Measurements from ENCODE around the gene ERFE. TPM values are rescaled to one million over a fixed set of nuclear protein-coding genes. Genes with fewer than 3 reads are reported as not detected.

Gene ERFE
- total RNA-seq, 4 donors from 2014 or later, result not detected

DNA sequence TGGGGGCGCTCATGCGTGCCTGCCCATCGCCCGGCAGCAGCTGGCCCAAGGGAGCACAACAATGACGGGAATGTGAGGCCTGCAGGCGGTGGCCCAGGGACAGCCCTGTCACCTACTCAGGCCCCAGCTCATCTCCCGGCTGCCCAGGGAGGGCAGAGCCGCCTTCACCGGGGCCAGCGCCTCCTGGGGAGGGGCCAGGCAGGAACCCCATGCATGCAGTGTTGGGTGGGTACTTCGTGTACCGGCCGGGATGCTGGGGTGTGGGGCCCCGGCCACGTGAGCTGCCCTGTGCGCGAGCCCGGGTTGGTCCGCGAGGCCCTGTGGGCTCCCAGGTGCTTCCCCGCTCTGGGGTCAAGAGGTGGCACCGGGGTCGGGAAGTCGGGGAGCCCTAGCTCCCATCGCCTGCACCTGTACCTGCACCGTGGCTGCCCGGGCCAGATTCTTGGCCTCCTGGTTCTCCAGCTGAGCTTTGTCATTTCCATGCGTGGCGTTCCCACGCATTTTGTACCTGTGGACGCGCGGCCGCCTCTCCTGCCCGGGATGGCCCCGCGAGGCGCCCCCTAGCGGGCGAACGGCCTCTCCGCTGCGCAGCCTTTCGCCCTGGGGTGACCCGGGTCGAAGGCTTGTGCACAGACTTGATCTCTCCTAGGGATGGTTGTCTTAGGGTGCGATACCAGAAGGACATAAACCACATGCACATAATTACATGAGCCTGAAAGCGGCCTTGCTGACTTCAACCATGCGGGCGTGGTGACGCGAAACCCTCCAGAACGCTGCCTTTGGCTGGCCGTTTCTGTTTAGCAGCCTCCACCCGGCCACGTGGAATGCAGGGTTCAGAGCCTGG is 19.4 kb upstream of the ERFE start:
- Histone ChIP-seq H3K27ac (no peak overlapping the region), H3K4me1 (peaks cover 38% of the 10 kb centered on the region), H3K4me3 (no peak overlapping the region), H3K9me3 (no peaks in the 10 kb centered on the region), H3K36me3 (no peaks in the 10 kb centered on the region), H3K27me3 (peaks cover 14% of the 10 kb centered on the region)
- TF ChIP-seq CTCF (IDR thresholded peaks at IDR 0.05), result peak; percentile 7 to 46
- TF ChIP-seq POLR2A (IDR thresholded peaks at IDR 0.05), result no peak
- TF ChIP-seq POLR2AphosphoS5 (IDR thresholded peaks at IDR 0.05), result no peak
- TF ChIP-seq EP300 (IDR thresholded peaks at IDR 0.05), result no peak
- no peak for DNase-seq (ENCODE audit: low spot score in 2 of 2)
- 55% methylated on average over 30 of the region's 56 CpGs for WGBS

DNA sequence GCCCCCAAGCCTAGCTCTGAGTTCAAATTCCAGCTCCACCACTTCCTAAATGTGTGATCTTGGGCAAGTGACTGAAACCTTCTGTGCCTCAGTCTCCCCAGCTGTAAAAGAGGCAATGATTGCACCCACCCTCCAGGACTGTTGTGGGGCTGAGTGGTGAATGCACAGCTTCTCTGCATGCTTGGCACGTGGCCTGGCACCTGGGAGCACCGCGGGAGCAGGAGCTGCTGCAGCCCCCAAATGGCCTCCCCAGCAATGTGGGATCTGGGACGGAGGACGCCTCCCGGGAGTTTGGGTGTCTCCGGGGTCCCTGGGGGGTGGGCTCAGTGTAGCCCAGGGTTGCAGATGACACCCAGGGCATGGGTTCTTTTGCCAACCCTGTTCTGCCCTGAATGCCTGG is 18.7 kb upstream of the ERFE start:
- Histone ChIP-seq H3K27ac (no peak overlapping the region), H3K36me3 (no peaks in the 10 kb centered on the region), H3K4me3 (no peak overlapping the region), H3K9me3 (no peaks in the 10 kb centered on the region), H3K4me1 (peaks cover 38% of the 10 kb centered on the region), H3K27me3 (peaks cover 14% of the 10 kb centered on the region)
- TF ChIP-seq POLR2AphosphoS5 (IDR thresholded peaks at IDR 0.05) (no peak), POLR2A (IDR thresholded peaks at IDR 0.05) (no peak), EP300 (IDR thresholded peaks at IDR 0.05) (no peak), CTCF (IDR thresholded peaks at IDR 0.05) (no peak)
- DNase-seq (ENCODE audit: low spot score in 2 of 2), result no peak
- WGBS, result 87% methylated on average over 3 of the region's 7 CpGs

- H3K27me3 ChIP-seq, result peaks cover 14% of the 10 kb centered on the region
- no peak for DNase-seq (ENCODE audit: low spot score in 2 of 2)
- WGBS, result 92% methylated on average over 31 of the region's 60 CpGs
- no peak for TF ChIP-seq CTCF (IDR thresholded peaks at IDR 0.05)
- no peak for TF ChIP-seq POLR2A (IDR thresholded peaks at IDR 0.05)
- TF ChIP-seq POLR2AphosphoS5 (IDR thresholded peaks at IDR 0.05), result no peak
- no peak for TF ChIP-seq EP300 (IDR thresholded peaks at IDR 0.05)
- H3K36me3 ChIP-seq, result no peaks in the 10 kb centered on the region
- no peaks in the 10 kb centered on the region for H3K9me3 ChIP-seq
- no peak overlapping the region for H3K27ac ChIP-seq
- H3K4me3 ChIP-seq, result no peak overlapping the region
- peaks cover 38% of the 10 kb centered on the region for H3K4me1 ChIP-seq
Observed at GRCh38 chr2:238140721-238141540, 17.8 kb upstream of the ERFE start.

DNA sequence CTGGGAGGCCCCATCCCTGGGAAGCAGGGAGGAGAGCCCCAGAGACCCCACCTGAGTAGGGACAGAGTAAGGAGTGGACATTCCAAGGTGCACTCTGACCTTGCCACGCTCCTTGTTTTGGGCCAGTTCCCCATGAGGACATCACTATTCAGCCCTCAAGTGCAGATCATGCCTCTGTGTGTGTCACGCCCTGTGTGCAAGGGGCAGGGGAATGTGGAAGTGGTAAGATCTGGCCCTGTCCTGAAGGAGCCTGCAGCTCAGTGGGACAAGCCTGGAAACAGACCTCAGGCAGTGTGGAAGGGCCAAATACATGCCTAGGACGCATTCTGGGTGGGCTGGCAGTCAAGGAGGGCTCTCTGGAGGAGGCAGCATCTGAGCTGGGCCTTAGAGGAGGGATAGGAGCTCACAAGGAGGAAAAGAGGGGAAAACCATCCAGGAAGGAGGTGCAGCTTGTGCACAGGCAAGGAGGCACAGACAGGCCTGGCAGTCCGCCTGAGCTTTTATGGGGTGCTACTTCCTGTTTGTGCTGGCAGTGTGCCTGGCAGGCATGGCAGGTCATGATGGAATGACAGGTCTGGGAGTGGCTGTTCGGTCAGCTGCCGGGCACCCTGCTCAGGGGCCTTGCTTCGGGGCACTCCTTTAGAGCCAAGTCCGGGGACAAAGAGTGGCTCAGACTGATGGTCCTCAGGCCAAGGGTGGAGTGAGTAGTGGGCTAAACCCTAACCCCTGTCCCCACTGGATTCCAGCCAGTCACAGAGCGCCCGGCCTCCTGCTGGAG is 17.0 kb upstream of the ERFE start:
- Histone ChIP-seq H3K4me3 (no peak overlapping the region), H3K4me1 (peaks cover 38% of the 10 kb centered on the region), H3K27me3 (peaks cover 14% of the 10 kb centered on the region), H3K9me3 (no peaks in the 10 kb centered on the region), H3K27ac (no peak overlapping the region), H3K36me3 (no peaks in the 10 kb centered on the region)
- 52% methylated on average over 9 of the region's 10 CpGs for WGBS
- DNase-seq (ENCODE audit: low spot score in 2 of 2), result no peak
- TF ChIP-seq EP300 (IDR thresholded peaks at IDR 0.05) (no peak), POLR2A (IDR thresholded peaks at IDR 0.05) (no peak), POLR2AphosphoS5 (IDR thresholded peaks at IDR 0.05) (no peak), CTCF (IDR thresholded peaks at IDR 0.05) (no peak)

Measured in suprapubic skin (tissue), 4 donors.